ENCODE data around the gene UBASH3B.

DNA sequence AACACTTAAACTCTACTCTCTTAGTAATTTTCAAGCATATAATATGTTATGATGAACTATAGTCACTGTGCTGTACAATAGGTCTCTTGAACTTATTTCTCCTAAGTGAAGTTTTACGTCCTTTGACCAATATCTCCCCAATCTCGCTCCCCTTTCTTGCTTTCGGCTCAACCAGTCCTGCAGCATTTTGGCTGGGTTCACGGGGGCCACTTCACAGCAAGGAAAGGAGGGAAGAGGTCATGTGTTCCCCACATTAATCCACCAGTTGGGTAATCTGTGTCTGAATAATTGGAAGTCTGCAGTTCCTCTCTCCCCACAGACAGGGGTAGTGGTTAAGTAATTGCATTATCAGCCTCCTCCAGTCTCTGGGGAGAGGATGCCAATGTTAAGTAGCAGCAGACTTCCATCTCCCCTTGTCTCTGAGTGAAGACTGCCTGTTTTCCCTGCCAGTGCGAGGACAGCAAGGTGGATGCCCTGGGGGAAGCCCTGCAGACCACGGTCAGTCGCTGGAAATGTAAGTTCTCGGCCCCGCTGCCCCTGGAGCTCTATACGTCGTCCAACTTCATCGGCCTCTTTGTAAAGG, 123.6 kb downstream of the UBASH3B start:
- TF ChIP-seq, protein P1, sequence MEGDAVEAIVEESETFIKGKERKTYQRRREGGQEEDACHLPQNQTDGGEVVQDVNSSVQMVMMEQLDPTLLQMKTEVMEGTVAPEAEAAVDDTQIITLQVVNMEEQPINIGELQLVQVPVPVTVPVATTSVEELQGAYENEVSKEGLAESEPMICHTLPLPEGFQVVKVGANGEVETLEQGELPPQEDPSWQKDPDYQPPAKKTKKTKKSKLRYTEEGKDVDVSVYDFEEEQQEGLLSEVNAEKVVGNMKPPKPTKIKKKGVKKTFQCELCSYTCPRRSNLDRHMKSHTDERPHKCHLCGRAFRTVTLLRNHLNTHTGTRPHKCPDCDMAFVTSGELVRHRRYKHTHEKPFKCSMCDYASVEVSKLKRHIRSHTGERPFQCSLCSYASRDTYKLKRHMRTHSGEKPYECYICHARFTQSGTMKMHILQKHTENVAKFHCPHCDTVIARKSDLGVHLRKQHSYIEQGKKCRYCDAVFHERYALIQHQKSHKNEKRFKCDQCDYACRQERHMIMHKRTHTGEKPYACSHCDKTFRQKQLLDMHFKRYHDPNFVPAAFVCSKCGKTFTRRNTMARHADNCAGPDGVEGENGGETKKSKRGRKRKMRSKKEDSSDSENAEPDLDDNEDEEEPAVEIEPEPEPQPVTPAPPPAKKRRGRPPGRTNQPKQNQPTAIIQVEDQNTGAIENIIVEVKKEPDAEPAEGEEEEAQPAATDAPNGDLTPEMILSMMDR (IDR thresholded peaks at IDR 0.05; ENCODE audit: insufficient read depth, low read length) = no peak
- TF ChIP-seq POLR2AphosphoS5 (IDR thresholded peaks at IDR 0.05; ENCODE audit: low read depth) = no peak
- TF ChIP-seq, protein P2, sequence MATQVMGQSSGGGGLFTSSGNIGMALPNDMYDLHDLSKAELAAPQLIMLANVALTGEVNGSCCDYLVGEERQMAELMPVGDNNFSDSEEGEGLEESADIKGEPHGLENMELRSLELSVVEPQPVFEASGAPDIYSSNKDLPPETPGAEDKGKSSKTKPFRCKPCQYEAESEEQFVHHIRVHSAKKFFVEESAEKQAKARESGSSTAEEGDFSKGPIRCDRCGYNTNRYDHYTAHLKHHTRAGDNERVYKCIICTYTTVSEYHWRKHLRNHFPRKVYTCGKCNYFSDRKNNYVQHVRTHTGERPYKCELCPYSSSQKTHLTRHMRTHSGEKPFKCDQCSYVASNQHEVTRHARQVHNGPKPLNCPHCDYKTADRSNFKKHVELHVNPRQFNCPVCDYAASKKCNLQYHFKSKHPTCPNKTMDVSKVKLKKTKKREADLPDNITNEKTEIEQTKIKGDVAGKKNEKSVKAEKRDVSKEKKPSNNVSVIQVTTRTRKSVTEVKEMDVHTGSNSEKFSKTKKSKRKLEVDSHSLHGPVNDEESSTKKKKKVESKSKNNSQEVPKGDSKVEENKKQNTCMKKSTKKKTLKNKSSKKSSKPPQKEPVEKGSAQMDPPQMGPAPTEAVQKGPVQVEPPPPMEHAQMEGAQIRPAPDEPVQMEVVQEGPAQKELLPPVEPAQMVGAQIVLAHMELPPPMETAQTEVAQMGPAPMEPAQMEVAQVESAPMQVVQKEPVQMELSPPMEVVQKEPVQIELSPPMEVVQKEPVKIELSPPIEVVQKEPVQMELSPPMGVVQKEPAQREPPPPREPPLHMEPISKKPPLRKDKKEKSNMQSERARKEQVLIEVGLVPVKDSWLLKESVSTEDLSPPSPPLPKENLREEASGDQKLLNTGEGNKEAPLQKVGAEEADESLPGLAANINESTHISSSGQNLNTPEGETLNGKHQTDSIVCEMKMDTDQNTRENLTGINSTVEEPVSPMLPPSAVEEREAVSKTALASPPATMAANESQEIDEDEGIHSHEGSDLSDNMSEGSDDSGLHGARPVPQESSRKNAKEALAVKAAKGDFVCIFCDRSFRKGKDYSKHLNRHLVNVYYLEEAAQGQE (IDR thresholded peaks at IDR 0.05; ENCODE audit: insufficient replicate concordance, low read depth) = no peak

Data from HL-60 (cell line).